ENCODE data around the gene RBCK1. TPM values are rescaled to one million over a fixed set of nuclear protein-coding genes. Genes with fewer than 3 reads are reported as not detected.
"Not testable (repeated sequence)": the region's sequence is repeated elsewhere in the genome, so short reads cannot be mapped to it uniquely, and the experiment has no call there.

Gene RBCK1
- total RNA-seq, 1 donor from 2014 or later: 101 TPM

GRCh38 chr20:444862-445426 lies 36.8 kb downstream of the RBCK1 start:
- DNase-seq (no peak), ATAC-seq (no peak)
- Histone ChIP-seq H3K4me3 (no peak overlapping the region), H3K9me3 (no peaks in the 10 kb centered on the region), H3K27me3 (no peaks in the 10 kb centered on the region), H3K4me1 (peaks cover 11% of the 10 kb centered on the region), H3K27ac (no peak overlapping the region), H3K36me3 (peaks cover 72% of the 10 kb centered on the region)
- intact Hi-C loops (cut with DNase I): no loop called here
- TF ChIP-seq, protein P1, sequence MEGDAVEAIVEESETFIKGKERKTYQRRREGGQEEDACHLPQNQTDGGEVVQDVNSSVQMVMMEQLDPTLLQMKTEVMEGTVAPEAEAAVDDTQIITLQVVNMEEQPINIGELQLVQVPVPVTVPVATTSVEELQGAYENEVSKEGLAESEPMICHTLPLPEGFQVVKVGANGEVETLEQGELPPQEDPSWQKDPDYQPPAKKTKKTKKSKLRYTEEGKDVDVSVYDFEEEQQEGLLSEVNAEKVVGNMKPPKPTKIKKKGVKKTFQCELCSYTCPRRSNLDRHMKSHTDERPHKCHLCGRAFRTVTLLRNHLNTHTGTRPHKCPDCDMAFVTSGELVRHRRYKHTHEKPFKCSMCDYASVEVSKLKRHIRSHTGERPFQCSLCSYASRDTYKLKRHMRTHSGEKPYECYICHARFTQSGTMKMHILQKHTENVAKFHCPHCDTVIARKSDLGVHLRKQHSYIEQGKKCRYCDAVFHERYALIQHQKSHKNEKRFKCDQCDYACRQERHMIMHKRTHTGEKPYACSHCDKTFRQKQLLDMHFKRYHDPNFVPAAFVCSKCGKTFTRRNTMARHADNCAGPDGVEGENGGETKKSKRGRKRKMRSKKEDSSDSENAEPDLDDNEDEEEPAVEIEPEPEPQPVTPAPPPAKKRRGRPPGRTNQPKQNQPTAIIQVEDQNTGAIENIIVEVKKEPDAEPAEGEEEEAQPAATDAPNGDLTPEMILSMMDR (IDR thresholded peaks at IDR 0.05): no peak

DNA sequence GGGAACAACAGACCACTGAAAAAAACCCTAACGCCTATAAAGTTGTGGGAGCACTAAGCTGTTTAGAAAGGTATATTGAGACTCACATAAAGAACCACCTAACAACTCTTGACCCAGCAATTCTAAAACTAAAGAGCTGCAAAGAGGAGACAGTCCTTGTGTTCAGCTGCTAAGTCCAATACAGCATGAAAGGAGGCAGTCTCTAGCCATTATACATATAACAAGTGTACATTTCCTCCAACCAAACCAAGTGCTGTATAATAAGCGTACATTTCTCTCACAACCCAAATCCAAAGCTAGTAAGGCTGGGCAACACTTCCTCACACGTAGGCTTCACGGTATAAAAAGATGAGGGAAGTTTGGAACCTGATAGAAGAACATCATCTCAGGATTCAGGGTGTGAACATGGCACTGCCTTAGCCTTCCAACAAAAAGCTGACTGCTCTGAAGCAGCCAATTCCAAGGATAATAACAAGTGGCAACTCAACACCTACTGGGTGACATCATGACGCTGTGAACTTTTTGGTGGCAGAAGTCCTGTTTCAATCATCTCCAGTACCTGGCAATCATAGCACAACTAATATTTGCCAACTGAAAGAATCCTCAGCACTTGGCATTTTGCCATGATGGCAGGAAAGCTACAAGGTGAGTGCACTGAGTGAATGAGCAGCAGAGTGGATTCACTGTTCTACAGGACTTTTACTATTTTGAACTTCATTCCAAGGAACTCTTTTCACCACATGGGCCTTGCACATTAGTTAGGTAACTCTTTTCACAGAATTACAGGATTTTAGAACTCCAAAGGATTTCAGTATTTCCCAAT lies 37.6 kb downstream of the RBCK1 start:
- no peak overlapping the region for H3K4me3 ChIP-seq
- no peaks in the 10 kb centered on the region for H3K9me3 ChIP-seq
- peaks cover 11% of the 10 kb centered on the region for H3K4me1 ChIP-seq
- intact Hi-C loops (cut with DNase I): no loop called here
- no peaks in the 10 kb centered on the region for H3K27me3 ChIP-seq
- no peak for DNase-seq
- H3K36me3 ChIP-seq: peaks cover 64% of the 10 kb centered on the region
- TF ChIP-seq, protein P1 (IDR thresholded peaks at IDR 0.05): no peak
- H3K27ac ChIP-seq: no peak overlapping the region
- ATAC-seq: peak; percentile 30

- H3K9me3 ChIP-seq; H3K4me3 ChIP-seq; H3K27me3 ChIP-seq; intact Hi-C loops (cut with DNase I); H3K27ac ChIP-seq; H3K36me3 ChIP-seq; DNase-seq; ATAC-seq; H3K4me1 ChIP-seq: not testable (repeated sequence)
These were observed 43.9 kb downstream of the RBCK1 start for GRCh38 chr20:452021-452420.

DNA sequence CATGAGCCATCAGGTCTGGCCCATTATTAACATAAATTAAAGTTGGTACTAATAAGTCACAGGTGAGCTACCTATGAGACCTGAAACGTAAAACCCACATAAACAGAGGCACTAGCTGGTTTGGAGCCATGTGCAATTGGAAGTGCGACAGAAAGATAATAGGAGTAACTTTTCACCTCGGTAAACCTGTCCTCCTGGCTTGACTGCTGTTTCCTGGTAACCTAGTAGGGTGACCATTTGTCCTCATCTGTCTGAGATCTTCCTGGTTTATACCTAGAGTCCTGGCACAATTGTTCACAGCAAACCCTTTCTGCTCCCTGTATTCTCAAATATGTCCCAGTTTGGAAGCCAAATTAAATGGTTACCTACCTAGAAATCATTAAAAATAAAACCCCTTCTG lies 46.9 kb downstream of the RBCK1 start:
- TF ChIP-seq, protein P1 (IDR thresholded peaks at IDR 0.05): no peak
- H3K27ac ChIP-seq: no peak overlapping the region
- H3K4me3 ChIP-seq: no peak overlapping the region
- DNase-seq: no peak
- intact Hi-C loops (cut with DNase I): no loop called here
- H3K9me3 ChIP-seq: no peaks in the 10 kb centered on the region
- peaks cover 16% of the 10 kb centered on the region for H3K4me1 ChIP-seq
- H3K36me3 ChIP-seq: no peaks in the 10 kb centered on the region
- no peaks in the 10 kb centered on the region for H3K27me3 ChIP-seq
- ATAC-seq: no peak

- H3K36me3 ChIP-seq: no peaks in the 10 kb centered on the region
- H3K27ac ChIP-seq: no peak overlapping the region
These were observed 50.7 kb downstream of the RBCK1 start for GRCh38 chr20:458776-459175.

GRCh38 chr20:460180-460579 lies 52.1 kb downstream of the RBCK1 start:
- H3K27ac ChIP-seq: no peak overlapping the region
- H3K36me3 ChIP-seq: no peaks in the 10 kb centered on the region
- no peak for DNase-seq
- H3K27me3 ChIP-seq: no peaks in the 10 kb centered on the region
- TF ChIP-seq, protein P1 (IDR thresholded peaks at IDR 0.05): no peak
- H3K4me1 ChIP-seq: peaks cover 30% of the 10 kb centered on the region
- H3K9me3 ChIP-seq: no peaks in the 10 kb centered on the region
- no peak for ATAC-seq
- peak overlapping the region; percentile 91 for H3K4me3 ChIP-seq
- intact Hi-C loops (cut with DNase I): no loop called here

More at GRCh38 chr20:458776-459175, 50.7 kb downstream of the RBCK1 start:
- H3K27me3 ChIP-seq: no peaks in the 10 kb centered on the region
- intact Hi-C loops (cut with DNase I): no loop called here
- H3K9me3 ChIP-seq: no peaks in the 10 kb centered on the region
- TF ChIP-seq, protein P1 (IDR thresholded peaks at IDR 0.05): no peak
- peaks cover 30% of the 10 kb centered on the region for H3K4me1 ChIP-seq
- ATAC-seq: no peak
- H3K4me3 ChIP-seq: no peak overlapping the region
- DNase-seq: no peak
